HG02884 (cell line): Measurements from ENCODE around the gene MAPK1.
A peak's percentile ranks its signal among the peaks of the same experiment; 100 is the strongest.
"Not testable (repeated sequence)": the region's sequence is repeated elsewhere in the genome, so short reads cannot be mapped to it uniquely, and the experiment has no call there.

Experiments
- ATAC-seq: cut with Tn5 transposase; IDR thresholded peaks from one replicate; pipeline ENCODE4 v1.9.1; 2021; ENCODE audit warnings: mild to moderate bottlenecking, moderate library complexity; ENCODE audit not compliant: unreplicated experiment

MAPK1 gene

GRCh38 chr22:21759646-21760376 is 107.6 kb downstream of the MAPK1 start:
- no peak for ATAC-seq

GRCh38 chr22:21759093-21759492 is 108.4 kb downstream of the MAPK1 start:
- no peak for ATAC-seq

- ATAC-seq: no peak
These were observed 109.2 kb downstream of the MAPK1 start for GRCh38 chr22:21758091-21758864.

GRCh38 chr22:21755851-21756284 is 111.6 kb downstream of the MAPK1 start:
- ATAC-seq: no peak

GRCh38 chr22:21754523-21754922 is 112.9 kb downstream of the MAPK1 start:
- no peak for ATAC-seq

- ATAC-seq: no peak
These were observed 113.9 kb downstream of the MAPK1 start for GRCh38 chr22:21753374-21754111.

GRCh38 chr22:21752276-21752675 is 115.2 kb downstream of the MAPK1 start:
- ATAC-seq: no peak

- no peak for ATAC-seq
These were observed 121.5 kb downstream of the MAPK1 start for GRCh38 chr22:21745948-21746347.

- ATAC-seq: not testable (repeated sequence)
These were observed 122.5 kb downstream of the MAPK1 start for GRCh38 chr22:21744917-21745316.

- no peak for ATAC-seq
These were observed 125.7 kb downstream of the MAPK1 start for GRCh38 chr22:21741790-21742189.

- ATAC-seq: no peak
These were observed 126.4 kb downstream of the MAPK1 start for GRCh38 chr22:21741059-21741458.

- ATAC-seq: no peak
These were observed 127.5 kb downstream of the MAPK1 start for GRCh38 chr22:21739828-21740377.

- no peak for ATAC-seq
These were observed 128.5 kb downstream of the MAPK1 start for GRCh38 chr22:21738966-21739365.

GRCh38 chr22:21738081-21738480 is 129.4 kb downstream of the MAPK1 start:
- ATAC-seq: no peak

GRCh38 chr22:21736948-21737347 is 130.5 kb downstream of the MAPK1 start:
- ATAC-seq: no peak

- no peak for ATAC-seq
These were observed 131.3 kb downstream of the MAPK1 start for GRCh38 chr22:21736084-21736642.

GRCh38 chr22:21735200-21736083 is 132.0 kb downstream of the MAPK1 start, which contains the start of gene YPEL1:
YPEL1 (minus strand) TSS chr22:21735794; CDS start chr22:21710744, 25,050 bp downstream.
- peak; percentile 72 for ATAC-seq

GRCh38 chr22:21734540-21735199 is 132.8 kb downstream of the MAPK1 start:
- ATAC-seq: no peak

- ATAC-seq: no peak
These were observed 135.9 kb downstream of the MAPK1 start for GRCh38 chr22:21731503-21731902.
